ENCODE measurements around the gene ALKBH7. TPM values are rescaled to one million over a fixed set of nuclear protein-coding genes. Genes with fewer than 3 reads are reported as not detected.

The ALKBH7 gene
- polyA plus RNA-seq, 1 donor from 2014 or later, result 154 TPM

GRCh38 chr19:6375411-6376010 is 2.9 kb downstream of the ALKBH7 start, which contains the start of gene PSPN:
TSS of gene PSPN (minus strand) at chr19:6375933. CDS start at chr19:6375849, 84 bp downstream.
- TF ChIP-seq REST (IDR thresholded peaks at IDR 0.05; ENCODE audit: borderline replicate concordance), result no peak
- TF ChIP-seq SMC3 (conservative IDR thresholded peaks at IDR 0.05; ENCODE audit: poor library complexity), result no peak
- TF ChIP-seq TAF1 (IDR thresholded peaks at IDR 0.05; ENCODE audit: low read depth), result no peak
- TF ChIP-seq POLR2AphosphoS5 (IDR thresholded peaks at IDR 0.05), result no peak
- TF ChIP-seq EZH2 (IDR thresholded peaks at IDR 0.05; ENCODE audit: borderline replicate concordance, insufficient read depth, low read length, poor library complexity, severe bottlenecking), result no peak
- TF ChIP-seq MXI1 (conservative IDR thresholded peaks at IDR 0.05; ENCODE audit: poor library complexity, severe bottlenecking), result no peak
- TF ChIP-seq EP300 (conservative IDR thresholded peaks at IDR 0.05; ENCODE audit: poor library complexity, severe bottlenecking), result no peak
- no peak for TF ChIP-seq CTCF (IDR thresholded peaks at IDR 0.05; ENCODE audit: poor library complexity, severe bottlenecking)
- no peak for TF ChIP-seq RAD21 (conservative IDR thresholded peaks at IDR 0.05)
- Histone ChIP-seq H3K9me2 (ENCODE audit: insufficient read depth, low read length) (no peaks in the 10 kb centered on the region), H3K9ac (ENCODE audit: low read length) (no peak within 1 kb of the TSS), H3K4me3 (ENCODE audit: low read length) (no peak within 1 kb of the TSS), H3K27me3 (ENCODE audit: insufficient read depth, low read depth, low read length) (no peaks in the 10 kb centered on the region), H3K36me3 (ENCODE audit: insufficient read depth, low read length) (peaks cover 11% of the 10 kb centered on the region), H3F3A (ENCODE audit: insufficient read depth, low read length, poor library complexity, severe bottlenecking) (no peaks in the 10 kb centered on the region), H3K4me2 (ENCODE audit: low read length) (no peak within 1 kb of the TSS), H3K27ac (ENCODE audit: low read length) (no peak within 1 kb of the TSS), H3K9me3 (ENCODE audit: low read length) (peaks cover 7% of the 10 kb centered on the region), H3K79me2 (replicated peaks; ENCODE audit: insufficient read depth, low read length) (no peaks in the 10 kb centered on the region), H4K20me1 (ENCODE audit: insufficient read depth) (no peaks in the 10 kb centered on the region), H2AFZ (ENCODE audit: low read depth, low read length) (no peak within 1 kb of the TSS)

- Histone ChIP-seq H3K27me3 (ENCODE audit: insufficient read depth, low read depth, low read length) (no peaks in the 10 kb centered on the region), H3K36me3 (ENCODE audit: insufficient read depth, low read length) (peaks cover 11% of the 10 kb centered on the region), H4K20me1 (ENCODE audit: insufficient read depth) (no peaks in the 10 kb centered on the region), H3K4me2 (ENCODE audit: low read length) (no peak overlapping the region), H3K4me3 (ENCODE audit: low read length) (no peak overlapping the region), H3F3A (ENCODE audit: insufficient read depth, low read length, poor library complexity, severe bottlenecking) (no peaks in the 10 kb centered on the region), H3K27ac (ENCODE audit: low read length) (no peak overlapping the region), H2AFZ (ENCODE audit: low read depth, low read length) (no peak overlapping the region), H3K9me3 (ENCODE audit: low read length) (peaks cover 7% of the 10 kb centered on the region), H3K9me2 (ENCODE audit: insufficient read depth, low read length) (no peaks in the 10 kb centered on the region), H3K79me2 (replicated peaks; ENCODE audit: insufficient read depth, low read length) (no peaks in the 10 kb centered on the region), H3K9ac (ENCODE audit: low read length) (no peak overlapping the region)
- no peak for TF ChIP-seq MXI1 (conservative IDR thresholded peaks at IDR 0.05; ENCODE audit: poor library complexity, severe bottlenecking)
- TF ChIP-seq CTCF (IDR thresholded peaks at IDR 0.05; ENCODE audit: poor library complexity, severe bottlenecking), result no peak
- no peak for TF ChIP-seq EZH2 (IDR thresholded peaks at IDR 0.05; ENCODE audit: borderline replicate concordance, insufficient read depth, low read length, poor library complexity, severe bottlenecking)
- TF ChIP-seq TAF1 (IDR thresholded peaks at IDR 0.05; ENCODE audit: low read depth), result no peak
- TF ChIP-seq REST (IDR thresholded peaks at IDR 0.05; ENCODE audit: borderline replicate concordance), result no peak
- TF ChIP-seq RAD21 (conservative IDR thresholded peaks at IDR 0.05), result no peak
- TF ChIP-seq EP300 (conservative IDR thresholded peaks at IDR 0.05; ENCODE audit: poor library complexity, severe bottlenecking), result no peak
- TF ChIP-seq POLR2AphosphoS5 (IDR thresholded peaks at IDR 0.05), result no peak
- TF ChIP-seq SMC3 (conservative IDR thresholded peaks at IDR 0.05; ENCODE audit: poor library complexity), result no peak
Observed at GRCh38 chr19:6376512-6377190, 4.1 kb downstream of the ALKBH7 start.
